Renal pelvis (tissue), 4 donors: Measurements from ENCODE around the gene ATP5F1D. TPM values are rescaled to one million over a fixed set of nuclear protein-coding genes. Genes with fewer than 3 reads are reported as not detected.
"Not testable (repeated sequence)": the region's sequence is repeated elsewhere in the genome, so short reads cannot be mapped to it uniquely, and the experiment has no call there.

ENCODE experiments used
- DNase-seq: peaks from one replicate; pipeline ENCODE4 v3.0.0-alpha.2; 2013
- polyA plus RNA-seq, 3 donors: library from polyadenylated mRNA; unstranded; fragments of 120-200 nt; gene quantifications; one replicate each; pipeline ENCODE4 v1.2.1, GENCODE V29; 2013; ENCODE audit not compliant: insufficient read length in 3 of 3

Gene ATP5F1D
- polyA plus RNA-seq, 3 donors = 119 to 152 (median 149) TPM

DNA sequence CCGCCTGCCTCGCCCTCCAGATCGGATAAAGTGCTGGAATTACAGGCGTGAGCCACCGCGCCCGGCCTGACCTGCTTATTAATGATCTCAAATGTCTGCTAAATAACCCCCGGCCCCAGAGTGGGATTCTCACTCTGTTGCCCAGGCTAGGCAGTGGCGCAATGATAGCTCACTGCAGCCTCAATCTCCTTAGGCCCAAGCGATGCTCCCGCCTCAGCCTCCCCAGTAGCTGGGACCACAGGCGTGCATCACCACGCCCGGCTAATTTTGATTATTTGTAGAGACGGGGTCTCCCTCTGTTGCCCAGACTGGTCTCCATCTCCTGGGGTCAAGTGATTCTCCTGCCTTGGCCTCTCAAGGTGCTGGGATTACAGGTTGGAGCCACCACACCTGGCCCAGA lies 626 bp upstream of the ATP5F1D start:
- no peak for DNase-seq

DNA sequence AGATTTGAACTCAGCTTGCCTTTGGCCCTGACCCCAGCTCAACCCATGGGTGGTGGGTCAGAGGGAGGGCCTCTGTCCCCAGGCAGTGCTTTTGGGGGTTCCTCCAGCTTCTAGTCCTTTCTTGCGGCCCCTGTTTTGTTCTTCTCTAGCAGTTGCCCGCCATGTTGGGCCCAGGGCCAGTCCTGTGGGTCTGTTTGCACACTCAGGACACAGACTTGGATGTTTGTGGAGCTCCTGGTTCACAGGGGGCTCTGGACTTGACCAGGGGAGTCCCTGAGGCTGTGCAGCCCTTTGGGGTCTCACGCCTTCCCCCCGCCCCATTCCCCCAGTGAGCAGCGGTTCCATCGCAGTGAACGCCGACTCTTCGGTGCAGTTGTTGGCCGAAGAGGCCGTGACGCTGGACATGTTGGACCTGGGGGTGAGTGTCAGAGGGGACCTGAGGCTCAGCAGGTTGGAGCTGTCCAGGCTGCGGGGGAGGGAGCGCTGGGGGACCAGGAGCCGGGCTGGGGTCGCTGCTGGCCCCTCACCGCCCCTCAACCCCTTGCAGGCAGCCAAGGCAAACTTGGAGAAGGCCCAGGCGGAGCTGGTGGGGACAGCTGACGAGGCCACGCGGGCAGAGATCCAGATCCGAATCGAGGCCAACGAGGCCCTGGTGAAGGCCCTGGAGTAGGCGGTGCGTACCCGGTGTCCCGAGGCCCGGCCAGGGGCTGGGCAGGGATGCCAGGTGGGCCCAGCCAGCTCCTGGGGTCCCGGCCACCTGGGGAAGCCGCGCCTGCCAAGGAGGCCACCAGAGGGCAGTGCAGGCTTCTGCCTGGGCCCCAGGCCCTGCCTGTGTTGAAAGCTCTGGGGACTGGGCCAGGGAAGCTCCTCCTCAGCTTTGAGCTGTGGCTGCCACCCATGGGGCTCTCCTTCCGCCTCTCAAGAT lies 2.5 kb downstream of the ATP5F1D start:
- no peak for DNase-seq

DNA sequence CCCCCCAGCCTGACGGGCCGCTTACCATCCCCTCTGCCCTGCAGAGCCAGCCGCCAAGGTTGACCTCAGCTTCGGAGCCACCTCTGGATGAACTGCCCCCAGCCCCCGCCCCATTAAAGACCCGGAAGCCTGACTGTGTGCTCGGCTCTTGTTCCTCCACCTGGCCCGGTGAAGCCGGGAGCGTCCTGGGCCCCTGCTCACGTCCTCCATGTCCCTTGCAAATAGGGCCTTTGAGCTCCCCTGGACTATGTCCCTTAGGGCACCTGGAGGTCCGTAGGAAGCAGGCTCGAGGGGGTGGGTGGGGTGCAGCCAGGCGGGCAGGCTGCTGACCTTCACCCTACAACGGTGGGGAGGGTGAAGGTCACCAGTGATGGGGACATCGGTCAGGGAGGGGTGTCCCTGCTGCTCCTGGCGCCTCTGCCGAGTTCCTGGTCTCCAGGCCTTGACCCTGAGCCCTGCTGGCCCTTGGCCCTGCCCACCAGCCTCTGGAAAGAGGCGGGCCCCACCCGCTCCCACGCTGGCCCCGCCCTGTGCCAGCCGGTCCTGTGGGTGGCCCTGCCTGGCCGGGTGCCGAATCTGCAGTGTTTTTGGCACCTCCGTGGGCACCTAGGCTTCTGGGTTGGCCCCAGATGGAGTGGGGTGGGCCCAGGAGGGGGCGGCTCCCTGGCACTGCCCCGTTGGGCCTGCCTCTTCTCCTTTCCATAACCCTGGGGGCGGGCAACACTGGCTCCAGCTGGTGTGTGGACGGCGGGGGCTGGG lies 3.3 kb downstream of the ATP5F1D start:
- DNase-seq = no peak

DNA sequence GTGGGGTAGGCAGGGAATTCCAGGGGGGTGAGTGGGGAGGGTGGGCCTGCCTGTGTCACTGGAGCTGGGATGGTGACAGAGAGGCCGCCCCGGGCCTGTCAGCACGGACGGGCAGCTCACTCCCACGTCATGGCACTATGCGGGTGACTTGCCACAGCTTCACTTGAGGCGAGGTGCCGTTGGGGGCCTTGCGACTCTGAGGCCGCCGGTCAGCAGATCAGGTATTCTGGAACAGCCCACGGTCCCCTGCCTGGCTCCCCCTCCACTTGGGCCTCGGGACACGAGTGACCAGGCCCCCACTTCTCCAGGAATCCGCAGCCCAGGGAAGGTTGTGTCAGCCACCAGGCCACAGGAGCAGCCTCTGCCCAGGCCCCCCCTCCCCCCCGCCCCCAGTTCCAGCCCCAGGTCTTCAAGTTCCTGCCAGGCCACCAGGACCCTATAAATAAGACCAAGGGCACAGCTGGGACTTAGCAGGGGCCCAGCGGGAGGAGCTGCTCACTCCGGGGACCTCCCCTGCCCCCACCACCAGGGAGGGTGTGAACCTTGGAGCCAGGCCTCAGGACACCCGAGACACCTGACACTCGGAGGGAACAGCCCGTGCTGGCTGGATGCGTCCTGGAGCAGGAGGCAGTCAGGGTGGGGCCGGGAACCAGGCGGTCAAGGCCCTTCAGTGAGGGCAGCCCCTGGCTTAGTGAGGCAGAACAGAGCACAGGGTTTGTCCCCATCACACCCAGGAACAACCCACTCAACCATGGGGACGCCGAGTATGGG lies 4.1 kb downstream of the ATP5F1D start:
- DNase-seq = no peak

DNA sequence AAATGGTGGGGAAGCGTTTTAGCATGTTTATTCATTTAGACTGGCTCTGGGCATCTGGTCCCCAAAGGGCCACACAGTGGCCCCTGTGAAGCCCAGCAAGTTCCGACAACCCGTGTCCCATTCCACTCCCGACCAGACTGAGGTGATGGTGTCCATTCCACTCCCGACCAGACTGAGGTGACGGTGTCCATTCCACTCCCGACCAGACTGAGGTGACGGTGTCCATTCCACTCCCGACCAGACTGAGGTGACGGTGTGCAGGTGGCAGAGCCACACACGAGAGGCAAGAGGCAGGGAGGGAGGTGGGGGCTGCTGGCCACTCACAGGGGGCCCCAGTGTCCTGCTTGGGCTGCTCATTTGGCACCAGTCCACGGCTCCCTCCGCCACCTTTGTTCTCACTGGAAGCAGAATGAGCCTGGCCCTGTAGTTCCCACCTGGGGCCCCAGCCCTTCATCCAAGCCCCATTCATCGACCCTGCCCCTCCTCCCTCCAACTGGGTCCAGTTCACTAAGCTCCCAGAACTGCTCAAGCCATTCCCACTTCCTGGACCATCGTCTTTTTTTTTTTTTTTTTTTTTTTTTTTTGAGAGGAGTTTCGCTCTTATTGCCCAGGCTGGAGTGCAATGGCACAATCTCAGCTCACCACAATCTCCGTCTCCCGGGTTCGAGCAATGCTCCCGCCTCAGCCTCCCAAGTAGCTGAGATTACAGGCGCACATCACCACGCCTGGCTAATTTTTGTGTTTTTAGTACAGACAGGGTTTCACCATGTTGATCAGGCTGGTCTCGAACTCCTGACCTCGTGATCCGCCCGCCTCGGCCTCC lies 4.9 kb downstream of the ATP5F1D start:
- DNase-seq = not testable (repeated sequence)

DNA sequence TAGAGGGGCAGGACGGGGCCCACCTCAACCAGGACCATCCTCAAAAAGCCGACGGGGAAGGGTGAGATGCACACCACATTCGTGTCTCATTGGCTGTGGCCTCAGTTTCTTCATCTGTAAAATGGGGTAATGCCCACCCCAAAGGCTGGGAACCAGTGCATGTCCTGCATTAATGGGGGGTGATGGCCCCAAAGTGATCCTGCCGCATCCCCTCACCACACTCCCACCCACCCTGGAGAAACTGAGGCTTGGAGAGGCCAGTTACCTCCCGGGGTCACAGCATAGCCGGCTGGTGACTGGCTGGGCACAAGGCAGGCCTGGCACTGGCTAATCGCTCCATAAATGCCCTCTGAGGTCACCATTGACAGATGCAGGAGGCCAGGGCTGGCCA lies 6.2 kb downstream of the ATP5F1D start:
- no peak for DNase-seq

DNA sequence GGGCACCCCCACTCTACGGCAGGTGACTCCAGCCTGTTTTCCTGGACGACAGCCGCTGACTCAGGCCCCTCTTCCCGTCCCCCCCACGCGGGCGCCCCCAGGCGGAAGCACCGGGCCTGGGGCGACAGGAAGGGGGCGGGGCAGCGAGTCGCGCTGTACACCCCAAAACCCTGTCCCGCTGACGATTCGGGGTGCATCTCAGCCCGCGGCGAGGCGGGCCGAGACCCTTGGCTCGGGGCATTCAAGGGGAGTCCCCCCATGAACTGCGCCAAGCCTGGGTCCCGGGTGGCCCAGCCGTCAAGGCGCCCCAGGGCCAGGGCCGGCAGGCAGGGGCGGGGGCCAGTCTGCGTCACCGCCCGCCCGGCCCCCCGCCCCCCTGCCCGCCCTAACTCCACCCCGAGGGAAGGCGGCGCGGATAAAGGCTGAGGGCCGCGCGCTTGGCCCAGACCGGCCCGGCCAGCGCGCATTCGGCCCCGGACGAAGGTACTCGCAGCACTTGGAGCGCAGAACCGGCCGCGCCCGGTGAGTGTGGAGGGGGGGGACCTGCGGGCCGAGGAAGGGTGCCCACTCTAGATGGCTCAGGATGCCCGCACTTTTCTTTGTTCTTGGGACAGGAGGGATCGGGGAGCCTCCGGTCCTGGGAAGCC lies 6.7 kb downstream of the ATP5F1D start, which contains the start of gene MIDN:
Gene MIDN (plus strand): TSS at position 445 of the 647 bp plus-strand sequence. CDS start 1,714 bp downstream, outside the sequence.
- DNase-seq = no peak

DNA sequence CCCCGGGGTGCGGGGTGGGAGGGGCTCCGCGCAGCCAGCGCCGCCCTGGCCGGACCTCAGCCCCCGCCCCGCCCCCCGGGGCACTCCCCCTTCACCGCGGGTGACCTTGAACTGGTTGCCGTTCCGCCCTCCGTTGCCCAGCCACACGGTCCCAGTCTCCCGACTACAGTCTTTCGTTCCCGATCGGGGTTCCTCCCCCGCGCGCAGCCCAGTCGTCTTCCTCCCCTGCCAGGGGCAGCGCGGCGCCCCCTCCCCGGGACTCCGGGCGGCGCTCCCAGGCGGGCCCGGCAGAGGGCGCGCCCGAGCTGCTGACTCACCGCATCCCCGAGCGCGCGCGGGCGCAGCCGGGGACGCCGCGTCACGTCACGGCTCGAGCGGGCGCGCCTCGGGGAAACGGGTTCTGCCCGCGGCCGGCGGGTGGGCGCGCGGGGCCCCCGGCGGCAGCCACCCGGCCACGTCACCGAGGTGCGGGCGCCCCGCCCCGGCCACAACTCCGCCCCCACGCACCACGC lies 7.3 kb downstream of the ATP5F1D start:
- no peak for DNase-seq

DNA sequence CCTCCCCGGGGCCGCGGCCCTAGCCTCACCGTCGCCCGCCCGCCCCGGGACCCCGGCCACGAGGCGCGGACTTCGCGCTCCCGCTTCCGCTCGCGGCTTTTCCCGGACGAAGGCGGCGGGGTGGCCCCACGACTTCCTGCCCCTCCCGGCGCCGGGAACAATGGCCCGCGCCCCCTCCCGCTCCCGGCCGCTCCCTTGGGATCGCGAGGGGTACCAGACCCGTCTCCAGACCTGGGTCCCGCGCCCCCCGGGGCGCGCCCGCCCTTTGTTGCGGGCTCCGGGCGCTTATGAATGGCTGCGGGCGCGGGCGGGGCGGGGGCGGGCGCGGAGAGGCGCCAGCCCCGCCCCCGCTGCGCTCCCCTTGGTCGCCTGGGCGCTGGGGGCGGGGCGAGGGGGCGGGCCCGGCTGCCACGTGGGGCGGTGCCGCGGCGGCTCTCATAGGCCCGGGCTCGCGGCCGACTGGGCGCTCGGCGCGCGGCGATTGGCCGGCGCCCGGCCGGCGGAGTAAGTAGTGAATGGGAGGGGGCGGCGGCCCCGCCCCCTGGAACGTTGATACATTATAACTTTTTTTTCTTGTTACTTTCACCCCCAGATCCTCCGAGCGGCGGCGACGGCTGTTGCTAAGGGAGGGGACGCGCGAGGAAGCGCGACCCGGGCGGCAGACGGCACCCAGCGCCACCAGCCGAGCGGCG lies 7.9 kb downstream of the ATP5F1D start:
- DNase-seq = peak; percentile 97

DNA sequence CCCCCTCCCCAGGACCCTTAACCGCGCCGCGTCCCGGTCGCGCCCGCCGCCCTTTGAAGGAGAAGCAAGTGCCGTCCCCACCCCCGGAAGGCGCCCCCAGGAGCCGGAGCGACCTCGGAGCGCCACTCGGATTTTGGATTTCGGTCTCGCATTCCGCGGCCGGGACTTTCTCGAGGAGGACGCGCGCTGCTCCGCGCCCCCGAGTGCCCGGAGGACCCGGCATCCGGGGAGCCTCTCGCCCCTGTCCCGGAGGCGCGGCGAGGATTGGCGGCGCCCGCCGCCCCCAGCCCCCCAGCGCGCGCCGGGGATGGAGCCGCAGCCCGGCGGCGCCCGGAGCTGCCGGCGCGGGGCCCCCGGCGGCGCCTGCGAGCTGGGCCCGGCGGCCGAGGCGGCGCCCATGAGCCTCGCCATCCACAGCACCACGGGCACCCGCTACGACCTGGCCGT lies 8.5 kb downstream of the ATP5F1D start:
- no peak for DNase-seq

DNA sequence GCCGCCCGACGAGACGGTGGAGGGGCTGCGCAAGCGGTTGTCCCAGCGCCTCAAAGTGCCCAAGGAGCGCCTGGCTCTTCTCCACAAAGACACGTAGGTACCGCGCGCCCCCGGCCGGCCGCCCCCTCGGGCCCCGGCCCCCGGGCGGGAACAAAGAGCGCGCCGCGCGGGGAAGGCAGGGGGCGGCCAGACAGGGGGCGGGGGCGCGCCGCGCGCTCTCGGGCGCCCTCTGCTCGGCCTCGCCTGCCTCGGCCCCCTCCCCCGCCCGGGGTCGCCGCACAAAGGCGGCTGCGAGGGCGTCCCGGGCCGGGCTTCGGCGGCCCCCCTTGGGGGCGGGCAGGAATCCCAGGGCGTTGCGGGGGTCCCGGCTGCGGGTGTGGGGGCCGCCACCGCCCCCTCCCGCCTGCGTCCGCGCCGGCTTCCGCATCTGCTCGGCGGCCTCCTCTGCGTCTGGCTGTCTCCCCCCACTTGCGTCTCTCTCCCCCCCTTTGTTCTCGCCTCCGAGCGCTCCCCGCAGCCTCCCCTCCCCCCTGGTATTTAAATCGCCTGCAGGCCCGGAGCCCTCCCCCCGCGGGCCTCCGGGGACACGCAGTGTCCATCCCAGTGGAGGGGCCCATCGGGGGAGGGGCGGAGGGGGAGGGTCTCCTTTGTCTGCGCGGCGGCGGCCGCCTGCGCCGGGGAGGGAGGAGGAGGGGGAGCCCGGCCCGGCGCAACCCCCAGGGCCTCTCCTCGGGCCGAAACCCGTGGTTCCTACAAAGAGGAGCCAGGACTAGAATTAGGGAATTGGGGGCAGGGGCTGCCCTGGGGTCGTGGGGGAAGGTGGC lies 9.1 kb downstream of the ATP5F1D start:
- no peak for DNase-seq

DNA sequence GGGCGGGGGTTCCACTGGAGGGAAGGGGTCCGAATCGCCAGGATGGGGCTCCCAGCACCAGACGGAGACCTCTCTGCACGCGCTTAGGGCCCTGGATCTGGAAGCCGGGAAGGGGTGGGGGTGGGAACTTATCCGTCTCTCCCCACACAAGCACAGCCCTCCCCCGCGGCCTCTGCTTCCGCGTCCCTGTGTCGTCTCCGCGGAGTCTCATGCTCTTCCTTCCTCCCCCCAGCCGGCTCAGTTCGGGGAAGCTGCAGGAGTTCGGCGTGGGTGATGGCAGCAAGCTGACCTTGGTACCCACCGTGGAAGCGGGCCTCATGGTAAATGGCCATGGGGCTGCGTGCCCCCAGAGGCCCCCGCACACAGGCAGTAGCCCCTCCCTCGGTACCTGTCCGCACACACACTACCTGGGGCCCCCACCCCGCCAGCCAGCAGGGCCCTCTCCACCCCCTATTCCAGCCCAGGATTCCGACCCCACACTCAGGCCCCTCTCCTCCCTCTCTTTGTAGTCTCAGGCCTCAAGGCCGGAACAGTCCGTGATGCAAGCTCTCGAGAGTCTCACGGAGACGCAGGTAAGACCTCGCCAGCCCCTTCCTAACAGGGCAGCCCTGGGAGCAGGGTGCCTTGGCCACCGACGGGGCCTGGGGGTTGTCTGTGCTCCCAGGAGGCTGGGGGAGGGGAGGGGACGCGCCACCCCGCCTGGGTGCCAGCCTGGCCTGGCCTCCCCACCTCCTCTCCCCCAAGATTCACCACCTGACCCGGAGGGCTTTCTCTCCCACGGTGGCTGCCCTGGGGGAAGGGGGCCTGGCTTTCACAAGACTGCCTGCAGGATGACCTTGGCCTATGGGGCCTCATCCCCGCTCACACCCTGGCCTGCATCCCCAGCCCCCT lies 10.0 kb downstream of the ATP5F1D start:
- no peak for DNase-seq

DNA sequence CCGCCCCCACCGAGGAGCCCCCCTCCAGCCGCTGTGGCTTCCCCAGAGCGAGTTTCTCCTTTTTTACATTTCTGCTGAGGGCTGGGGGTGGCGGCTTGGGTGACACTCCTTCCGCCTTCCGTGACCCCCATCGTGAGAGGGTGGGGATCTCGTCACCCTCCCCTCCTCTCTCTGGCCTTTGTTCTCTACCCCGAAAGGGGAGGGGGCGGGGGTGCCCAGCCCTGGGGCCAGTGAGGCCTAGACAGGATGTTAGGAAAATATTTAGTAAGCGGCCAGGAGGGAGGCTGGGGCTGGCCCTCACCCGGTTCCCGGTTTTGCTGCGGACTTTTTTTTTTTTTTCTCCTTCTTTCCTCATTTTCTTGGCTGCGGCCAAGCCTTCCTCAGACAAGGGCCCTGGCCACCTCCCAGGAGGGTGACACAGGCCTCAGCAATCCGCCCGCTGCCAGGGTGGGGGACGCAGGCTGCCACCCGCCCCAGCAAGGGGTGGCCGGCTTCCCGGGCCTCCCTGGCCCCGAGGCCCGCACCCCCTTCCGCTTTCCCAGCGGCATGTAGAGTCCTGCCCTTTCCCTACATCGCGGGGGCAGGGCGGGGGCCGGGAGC lies 10.8 kb downstream of the ATP5F1D start:
- no peak for DNase-seq

DNA sequence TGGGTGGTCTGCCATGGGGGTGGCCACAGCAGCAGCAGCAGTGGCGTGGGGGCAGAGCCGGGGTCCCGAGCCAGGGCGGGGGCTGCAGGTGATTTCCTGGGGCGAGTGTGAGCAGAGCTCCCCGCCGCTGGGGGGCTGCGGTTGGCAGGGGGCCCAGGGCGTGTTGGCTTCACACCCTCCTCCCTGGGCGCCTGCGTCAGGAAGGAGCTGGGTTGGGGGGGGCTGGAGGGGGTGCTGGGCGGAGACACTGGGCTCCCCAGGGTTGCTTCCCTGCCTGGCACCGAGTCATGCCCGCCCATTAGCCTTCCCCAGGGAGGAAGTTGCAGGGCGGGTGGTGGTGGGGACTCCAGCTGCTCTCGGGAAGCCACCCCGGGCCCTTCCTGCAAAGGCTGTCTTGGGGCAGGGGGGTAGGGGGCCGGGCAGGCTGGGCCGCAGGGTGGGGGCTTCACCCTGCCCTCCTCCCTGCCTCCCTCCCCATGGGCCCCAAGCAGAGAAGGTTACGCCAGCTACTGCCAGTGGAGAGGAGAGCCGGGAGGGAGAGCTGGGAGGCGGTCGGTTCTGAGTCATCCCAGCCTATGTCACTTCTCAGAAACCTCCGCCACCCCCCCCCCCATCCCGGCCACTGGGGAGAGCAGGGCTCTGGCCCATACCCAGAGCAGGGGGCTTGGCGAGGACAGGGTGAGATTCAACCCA lies 11.4 kb downstream of the ATP5F1D start:
- DNase-seq = no peak

DNA sequence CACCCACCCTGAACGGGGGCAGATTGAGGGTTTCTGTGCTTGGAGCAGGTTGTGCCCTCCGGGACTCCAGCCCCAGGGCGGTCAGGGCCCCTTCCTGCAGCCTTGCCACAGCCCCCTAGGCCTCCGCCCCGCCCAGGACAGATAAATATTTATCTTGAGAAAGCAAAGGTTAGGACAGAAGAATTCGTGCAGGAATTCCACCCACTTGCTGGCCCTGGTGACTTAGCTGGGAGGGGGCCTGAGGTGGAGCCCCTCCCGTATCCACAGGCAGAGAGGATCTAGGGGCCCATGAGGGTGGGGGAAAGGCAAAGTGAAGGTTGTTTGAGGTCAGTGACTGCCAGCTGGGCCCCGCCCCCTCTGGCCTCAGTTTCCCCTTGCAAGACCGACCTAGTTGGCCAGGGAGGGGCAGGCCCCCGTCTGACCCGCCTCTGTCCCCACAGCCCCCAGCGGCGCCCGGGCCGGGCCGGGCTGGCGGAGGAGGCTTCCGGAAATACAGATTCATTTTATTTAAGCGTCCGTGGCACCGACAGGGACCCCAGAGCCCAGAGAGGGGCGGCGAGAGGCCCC lies 12.0 kb downstream of the ATP5F1D start:
- no peak for DNase-seq

DNA sequence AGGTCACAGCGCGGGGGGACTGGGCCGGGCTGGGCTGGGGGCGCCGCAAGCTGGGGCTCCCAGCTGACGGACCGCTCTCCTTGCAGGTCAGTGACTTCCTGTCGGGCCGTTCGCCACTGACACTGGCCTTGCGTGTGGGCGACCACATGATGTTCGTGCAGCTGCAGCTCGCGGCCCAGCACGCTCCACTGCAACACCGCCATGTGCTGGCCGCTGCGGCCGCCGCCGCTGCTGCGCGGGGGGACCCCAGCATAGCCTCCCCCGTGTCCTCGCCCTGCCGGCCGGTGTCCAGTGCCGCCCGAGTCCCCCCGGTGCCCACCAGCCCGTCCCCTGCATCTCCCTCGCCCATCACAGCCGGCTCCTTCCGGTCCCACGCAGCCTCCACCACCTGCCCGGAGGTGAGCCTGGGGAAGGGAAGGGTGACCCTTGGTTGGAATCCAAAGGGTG lies 12.6 kb downstream of the ATP5F1D start:
- DNase-seq = no peak
